UCSD-AML1 (cell line): ENCODE data around the gene GABARAPL2.
A peak's percentile ranks its signal among the peaks of the same experiment; 100 is the strongest.
"Not testable (repeated sequence)": the region's sequence is repeated elsewhere in the genome, so short reads cannot be mapped to it uniquely, and the experiment has no call there.

Source experiments
- DNase-seq: peaks from one replicate; lab custom pipeline; 2025; ENCODE audit not compliant: unreplicated experiment; lab: John Stamatoyannopoulos, UW

GABARAPL2 gene

DNA sequence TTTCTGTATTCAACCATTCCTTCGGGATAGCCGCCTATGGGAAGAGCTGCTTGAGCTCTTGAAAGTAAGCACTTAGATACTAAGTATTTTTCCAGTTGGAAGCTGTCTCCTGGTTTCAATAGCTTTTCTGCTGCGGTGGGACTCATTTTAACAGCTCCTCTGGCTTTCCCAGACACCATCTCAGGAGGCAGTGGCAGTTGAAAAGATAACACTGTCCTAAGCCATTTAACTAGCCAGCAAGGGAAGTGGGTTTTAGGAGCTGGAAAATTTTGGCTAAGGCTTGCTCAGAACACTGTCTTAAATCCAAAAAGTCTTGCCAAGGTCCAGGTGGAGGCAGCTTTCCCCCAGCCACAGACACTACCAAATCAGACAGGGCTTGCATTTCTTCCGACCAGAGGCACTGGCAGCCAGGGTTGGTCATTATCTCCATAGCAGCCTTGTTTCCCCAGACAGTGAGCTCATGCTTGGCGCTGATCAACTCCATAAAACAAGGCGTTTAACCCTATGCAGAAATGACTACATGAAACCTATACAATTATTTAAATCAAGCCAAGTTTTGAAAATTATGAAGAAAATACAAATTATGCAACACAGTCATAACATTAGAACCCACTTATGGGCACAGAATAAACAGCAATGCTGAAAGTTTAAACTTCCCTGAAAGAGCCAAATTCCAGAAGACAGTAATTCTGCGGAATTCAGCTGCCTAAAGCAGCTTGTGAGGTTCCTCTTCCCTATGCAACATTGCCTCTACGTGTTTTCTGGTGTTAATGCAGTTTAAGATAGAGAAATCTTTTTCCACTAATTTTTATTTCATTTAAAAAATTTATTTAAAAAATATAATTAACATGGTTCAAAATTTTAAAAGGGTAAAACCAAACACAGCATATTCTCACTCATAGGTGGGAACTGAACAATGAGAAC, 25.0 kb downstream of the GABARAPL2 start:
- no peak for DNase-seq

DNA sequence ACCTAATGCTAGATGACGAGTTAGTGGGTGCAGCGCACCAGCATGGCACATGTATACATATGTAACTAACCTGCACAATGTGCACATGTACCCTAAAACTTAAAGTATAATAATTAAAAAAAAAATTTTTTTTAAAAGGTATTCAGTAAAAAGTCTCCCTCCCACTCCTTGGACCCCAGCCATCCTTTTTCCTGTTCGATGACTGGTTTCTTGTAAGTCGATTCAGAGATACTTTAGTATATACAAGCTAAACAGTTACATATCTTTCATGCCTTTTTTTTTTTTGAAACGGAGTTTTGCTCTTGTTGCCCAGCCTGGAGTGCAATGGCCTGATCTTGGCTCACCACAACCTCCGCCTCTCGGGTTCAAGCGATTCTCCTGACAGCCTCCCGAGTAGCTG, 25.7 kb downstream of the GABARAPL2 start:
- DNase-seq: not testable (repeated sequence)

DNA sequence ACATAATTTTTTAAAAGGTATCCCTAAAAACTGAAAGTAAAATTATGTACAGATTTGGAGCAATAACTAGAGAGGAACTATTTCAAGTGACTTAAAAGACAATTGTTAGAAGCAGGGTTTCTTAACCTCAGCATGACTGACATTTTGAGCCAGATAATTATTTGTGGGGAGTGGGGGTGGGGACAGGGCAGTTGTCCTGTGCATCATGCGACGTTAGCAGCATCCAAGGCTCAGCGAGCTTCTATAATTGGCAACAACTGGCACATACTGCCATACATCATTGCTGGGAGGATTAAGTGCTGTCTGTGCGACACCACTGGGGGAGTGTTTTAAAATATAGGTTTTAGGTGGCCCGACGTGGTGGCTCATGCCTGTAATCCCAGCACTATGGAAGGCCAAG, 27.1 kb downstream of the GABARAPL2 start:
- no peak for DNase-seq

DNA sequence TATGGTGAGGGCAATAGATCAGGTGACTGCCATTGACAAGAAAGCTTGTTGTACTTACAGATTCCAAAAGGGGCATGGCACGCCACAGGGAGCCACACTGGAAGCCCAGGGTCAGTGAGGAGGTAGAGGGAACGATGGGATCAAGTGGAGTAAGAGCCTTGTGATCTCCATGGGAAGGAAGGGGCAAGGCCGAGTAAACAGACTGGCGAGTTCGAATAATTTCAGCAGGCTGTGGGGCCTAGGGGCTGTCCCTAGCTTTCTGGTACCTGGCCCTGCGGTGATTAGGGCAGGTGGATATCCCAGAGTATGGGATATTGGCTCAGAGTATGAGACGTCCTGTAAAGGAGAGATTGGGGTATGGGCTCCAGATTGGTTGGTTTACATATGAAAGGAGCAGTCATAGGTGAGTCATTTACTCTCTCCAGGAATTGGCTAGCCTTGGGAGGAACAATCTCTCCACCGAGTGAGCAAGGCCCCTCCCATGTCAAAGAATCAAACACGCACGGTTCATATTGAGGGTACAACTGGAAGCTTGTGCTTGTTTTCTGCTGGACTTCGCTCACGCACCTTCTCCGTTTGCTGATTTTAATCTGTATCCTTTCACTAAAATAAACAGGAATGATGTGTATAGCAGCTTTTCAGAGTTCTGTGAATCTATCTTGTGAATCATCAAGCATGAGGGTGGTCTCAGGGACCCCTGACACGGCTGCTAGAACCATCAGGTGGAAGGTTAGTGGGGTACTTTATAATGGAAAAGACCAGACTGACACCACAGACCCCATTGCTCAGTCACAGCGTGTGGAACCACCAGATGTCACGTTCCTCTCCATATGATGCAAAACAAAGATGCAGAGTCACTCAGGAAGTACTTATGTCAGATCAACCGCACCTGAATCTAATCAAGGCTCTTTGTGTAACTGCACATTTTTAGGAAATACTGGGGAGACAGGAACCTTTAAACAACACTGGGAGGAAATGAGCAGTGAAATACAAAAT, 27.9 kb downstream of the GABARAPL2 start:
- no peak for DNase-seq

DNA sequence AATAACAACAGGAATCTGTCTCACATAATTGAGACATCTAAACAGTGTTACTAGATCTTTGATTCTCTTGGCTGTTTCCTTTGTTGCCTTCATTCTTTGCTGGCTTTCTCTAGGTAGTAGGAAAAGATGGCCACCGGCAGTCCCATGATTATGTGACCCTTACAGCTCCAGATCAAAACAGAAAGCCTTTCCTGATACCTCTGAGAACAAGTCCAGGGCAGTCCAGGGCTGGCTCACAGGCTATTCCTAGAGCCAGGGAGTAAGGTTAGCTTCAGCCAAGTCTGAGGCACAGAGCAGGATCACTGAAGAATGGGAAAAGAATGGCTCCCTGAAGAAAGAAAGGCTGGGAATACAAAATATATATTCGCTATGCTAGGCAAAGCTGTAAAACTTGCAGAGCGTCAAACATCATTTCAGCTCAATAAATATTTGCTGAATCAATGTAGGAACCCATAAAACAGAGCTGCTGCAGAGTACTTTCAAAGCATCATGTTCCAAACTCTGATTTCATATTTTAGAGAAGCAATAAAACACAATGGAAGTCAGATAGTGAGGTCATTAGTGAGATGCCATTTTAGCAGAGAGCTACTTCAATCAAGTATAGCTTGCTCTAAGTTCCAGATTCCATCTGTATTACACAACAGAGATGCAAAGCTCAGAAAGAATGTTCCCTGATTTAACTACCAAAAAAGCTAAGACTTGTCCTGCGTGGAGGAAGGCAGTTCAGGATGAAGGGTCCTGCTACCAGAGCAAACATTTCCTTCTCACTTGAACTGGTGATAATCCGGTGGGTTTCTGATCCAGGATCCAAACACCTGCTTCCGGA, 33.5 kb downstream of the GABARAPL2 start:
- DNase-seq: no peak

DNA sequence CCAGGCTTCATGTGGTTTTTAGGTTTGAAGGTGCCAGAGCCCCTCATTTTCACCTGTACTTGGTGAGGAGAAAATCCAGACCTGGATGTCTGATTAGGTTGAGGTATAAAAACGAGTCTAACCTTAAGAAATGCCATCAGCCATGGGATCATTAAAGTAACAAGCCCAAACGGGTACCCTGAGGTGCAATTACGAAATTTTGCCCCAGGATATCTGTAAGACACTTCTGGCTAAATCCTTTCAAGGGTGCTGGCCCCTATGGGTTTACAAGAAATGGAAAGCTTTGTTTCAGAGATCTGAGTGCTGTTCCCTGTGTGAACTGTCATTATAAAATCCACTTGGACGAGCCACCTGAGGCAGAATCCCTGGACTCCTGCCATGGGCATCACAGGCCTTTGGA, 37.1 kb downstream of the GABARAPL2 start:
- DNase-seq: no peak

DNA sequence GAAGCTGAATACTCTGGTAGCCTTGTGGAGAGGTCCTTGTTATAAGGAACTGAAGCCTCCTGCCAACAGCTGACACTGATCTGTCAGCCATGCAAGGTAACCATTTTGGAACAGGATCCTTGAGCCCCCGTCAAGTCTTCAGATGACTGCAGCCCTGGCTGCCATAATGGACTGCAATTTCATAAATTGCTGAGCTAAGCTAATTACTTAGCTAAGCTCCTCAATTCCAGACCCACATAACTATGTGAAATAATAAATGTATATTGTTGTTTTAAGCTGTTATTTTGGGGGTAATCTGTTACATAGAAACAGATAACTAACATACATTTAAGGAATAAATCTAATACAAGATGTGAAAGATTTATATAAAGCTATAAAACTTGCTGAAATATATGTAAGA, 40.3 kb downstream of the GABARAPL2 start:
- DNase-seq: no peak

DNA sequence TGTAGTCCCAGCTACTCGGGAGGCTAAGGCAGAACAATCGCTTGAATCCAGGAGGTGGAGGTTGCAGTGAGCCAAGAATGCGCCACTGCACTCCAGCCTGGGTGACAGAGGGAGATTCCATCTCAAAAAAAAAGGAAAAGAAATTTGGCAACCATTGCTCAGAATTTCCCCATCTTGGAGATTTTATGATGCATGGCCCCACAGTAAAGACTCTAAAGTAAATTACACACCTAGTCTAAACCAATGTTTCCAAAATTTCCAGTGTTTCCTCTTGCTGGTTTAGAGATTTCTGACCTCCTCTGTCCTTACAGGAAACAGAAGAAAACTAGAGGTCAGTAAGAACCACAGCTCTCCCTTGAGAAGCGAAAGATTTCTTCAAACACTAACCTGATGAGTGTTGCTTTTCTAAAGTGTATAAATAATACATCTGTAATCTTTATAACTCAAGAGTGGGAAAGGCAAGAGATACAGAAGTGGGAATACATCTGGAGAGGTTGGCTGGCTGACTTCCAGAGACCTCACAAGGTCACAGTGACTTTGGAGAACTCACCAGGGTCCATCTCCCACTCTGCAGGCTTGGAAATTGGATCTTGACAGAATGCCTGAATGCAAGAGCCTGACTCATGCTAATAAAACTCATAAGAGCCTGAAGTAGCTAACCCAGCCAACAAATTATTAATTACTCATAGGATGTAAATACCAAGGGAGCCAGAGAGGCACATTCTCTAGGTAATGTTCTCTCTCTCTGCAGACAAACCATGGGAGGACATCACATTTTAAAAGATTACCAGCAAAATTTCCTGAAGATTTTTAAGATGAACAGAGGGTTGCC, 48.1 kb downstream of the GABARAPL2 start:
- DNase-seq: no peak

DNA sequence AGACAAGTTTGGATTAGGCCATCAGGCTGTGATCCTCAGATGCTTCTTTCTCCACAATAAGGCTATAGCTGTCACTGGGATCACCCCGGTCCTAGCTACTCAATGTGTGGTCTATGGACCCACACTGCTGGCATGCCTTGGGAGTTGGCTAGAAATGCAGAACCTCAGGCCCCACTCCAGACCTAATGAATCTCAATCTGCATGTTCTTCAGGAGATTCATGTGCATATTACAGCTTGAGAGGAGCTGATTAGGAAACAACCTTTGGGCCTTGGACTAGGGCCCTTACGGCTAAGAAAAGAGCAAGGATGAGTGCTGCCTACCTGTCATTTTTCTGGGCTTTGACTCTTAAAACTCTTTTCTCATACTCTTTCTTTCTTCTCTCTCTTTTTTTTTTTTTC, 49.4 kb downstream of the GABARAPL2 start:
- DNase-seq: no peak

DNA sequence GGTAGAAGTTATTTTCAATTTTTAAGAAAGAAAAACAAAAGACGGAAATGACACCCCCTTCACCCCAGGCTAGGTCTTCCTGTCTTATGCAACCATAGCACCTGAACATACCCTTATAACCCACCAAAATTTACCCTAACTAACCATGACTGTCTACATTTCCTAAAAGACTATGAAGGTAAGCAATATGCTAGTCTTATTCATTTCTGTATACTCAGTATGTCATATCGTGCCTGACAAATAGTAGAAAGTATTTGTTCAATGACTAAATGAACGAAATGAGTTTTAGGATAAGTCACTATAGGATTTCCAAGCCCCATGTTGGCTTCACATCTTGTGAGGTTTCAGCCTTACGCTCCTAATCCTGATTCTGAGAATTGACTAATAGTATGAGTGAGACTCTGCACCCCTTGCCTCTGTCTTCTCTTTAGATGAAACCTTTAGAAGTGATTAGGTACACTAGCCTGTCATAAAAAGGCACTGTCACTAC, 50.4 kb downstream of the GABARAPL2 start:
- DNase-seq: no peak

DNA sequence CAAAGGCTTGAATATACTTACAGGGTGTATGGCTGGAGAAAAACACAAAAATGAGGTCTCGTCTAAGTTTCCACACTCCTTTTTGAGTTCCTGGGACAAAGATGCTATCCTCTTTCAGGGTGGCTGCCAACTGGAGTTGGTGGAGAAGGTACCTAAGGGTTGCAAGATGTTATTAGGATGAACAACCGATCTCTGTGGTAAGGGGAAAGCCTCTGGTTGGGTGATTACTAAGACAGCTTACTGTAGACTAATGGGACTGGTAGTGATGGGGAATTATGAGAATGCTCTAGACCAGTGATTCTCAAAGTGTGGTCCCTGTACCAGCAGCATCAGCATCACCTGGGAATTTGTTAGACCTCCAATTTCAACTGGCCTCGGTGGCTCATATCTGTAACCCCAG, 50.9 kb downstream of the GABARAPL2 start:
- no peak for DNase-seq

DNA sequence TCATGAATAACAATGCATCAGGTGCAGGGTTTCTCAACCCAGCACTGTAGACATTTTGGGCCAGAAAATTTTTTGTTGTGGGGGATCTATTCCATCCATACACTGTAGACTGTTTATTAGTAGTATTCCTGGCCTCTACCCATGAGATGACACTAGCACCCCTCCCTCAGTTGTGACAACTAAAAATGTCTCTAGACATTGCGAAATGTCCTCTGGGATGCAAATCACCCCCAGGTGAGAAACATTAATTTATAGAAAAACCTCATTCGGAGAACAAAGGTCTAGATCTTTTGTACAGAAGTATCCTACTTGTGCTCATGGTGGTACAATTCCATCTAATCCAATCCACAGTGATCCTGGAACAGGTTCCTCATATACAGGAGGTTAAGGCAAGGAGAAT, 52.6 kb downstream of the GABARAPL2 start:
- DNase-seq: no peak

DNA sequence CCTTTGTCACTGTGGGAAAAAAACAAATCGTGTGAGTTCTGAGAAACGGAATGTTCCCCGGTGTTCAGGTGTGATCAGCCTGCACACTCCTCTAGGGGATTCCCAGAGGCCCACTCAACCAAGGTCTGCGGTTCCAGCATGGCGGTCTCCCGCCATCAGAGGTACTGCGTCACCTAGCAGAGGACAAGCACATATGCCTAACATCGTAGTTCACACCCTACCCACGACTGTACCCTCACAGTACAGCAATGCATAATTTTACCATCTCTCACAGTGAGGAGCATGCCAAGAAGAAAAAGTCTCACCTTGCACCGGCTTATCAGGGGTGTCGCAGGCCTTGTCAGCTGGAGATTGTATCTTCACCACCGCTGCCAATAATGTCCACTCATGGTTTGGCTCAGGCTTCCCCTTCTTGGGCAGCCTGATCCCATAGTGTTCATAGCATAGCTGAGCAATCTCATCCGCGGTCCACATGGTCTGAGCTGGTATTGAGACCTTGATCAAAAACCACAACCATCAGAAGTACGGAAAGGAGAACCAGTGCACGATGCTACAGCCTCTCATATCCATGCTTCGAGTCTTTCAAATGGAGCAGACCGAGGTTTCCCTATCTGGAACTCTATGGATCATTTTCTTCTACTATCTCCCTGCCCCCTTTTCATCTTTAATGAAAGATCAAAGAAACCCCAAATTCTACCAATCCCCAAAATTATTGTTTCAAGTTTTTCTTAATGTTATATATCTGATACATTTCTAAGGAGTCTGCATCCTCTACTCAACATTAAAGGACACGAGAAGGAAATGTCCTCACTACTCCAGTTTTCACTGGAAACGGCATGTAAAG, 54.4 kb downstream of the GABARAPL2 start:
- no peak for DNase-seq

DNA sequence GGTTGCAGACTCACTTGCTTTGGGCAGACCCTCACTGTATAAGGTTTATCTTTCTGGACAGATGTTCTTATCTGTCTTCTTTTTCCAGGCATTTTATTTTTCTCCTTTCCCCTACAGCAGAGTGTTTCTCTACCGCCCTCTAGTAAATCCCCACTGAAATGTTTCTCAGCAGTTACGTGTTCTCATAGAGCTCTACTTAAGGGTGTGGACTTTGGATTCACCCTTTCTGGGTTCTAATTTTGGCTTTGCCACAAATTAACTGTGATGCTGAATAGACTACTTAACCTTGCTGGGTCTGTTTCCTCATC, 54.9 kb downstream of the GABARAPL2 start:
- DNase-seq: no peak

DNA sequence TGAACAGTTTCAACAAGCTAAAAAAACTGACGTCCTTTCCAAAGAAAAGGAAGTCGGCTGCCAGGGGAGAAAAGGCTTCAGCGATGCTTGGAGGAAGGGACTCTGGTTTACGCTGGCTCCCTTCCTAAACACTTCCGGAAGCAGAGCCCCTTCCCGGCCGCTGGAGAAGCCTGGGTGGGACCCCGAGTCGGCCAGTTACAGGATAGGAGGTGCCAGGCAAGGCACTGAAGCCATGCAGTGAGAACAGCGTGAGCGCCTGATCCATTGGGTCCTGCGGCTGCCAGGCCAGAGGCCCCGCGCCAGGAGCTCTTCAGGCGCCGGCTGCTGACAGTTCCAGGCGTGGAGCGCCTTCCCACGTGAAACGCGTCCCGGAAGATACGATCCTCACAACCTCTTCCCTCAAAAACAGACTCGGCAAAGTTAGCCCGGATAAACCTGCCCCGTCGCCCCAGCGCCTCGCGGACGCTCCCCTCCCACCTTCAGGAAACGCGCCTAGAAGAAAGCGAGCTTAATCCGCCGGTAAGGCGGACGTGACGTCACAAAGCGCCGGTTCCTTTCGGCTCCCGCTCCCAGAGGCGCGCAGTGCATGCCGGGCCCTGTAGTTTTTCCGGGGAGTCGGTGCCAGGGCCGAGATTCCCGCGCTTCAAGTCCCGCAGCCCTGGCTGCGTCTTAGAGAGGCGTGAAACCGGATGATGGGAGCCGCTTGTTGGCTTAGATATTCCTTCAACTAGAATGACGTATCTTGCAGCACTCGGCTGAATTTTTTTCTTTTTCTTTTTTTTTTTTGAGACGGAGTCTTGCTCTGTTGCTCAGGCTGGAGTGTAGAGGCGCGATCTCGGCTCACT, 56.8 kb downstream of the GABARAPL2 start, which contains the start of gene ADAT1:
TSS of gene ADAT1 (minus strand) at position 521 of the 845 bp plus-strand sequence. CDS start 2,482 bp downstream, outside the sequence.
- peak; percentile 95 for DNase-seq

DNA sequence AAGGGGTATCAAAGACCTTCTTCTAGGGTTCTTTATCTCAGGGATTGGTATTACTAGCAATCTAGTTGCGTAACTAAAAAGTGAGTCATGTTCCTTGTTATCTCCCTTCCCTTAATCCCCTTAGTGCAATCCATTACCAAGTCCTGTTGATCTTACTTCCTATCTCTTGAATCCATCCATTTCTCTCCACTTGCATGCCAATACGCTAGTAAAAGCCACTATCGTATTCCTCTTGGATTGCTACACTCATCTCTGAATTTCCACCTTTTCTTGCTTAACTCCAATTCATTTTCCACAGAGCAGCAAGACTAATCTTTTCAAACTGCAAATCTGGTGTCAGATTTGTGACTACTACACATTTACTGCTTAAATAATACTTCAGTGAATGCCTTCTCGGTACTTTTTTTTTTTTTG, 58.7 kb downstream of the GABARAPL2 start:
- DNase-seq: no peak

DNA sequence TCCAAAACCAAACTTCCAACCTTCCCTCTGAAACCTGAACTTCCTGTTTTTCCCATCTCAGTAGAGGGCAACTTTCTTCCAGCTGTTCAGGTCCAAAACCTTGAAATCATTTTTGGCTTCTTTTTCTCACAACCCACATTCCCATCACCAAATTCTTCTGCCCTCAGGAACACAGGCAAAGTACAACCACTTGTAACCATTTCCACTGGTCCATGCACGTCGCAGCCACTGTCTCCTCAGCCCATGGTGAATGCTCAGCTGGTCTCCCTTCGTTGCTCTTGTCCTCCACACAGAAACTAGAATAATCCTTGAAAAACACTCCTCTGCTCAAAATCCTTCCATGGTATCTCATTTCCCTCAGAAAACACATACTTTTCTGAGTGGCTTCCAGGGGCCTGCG, 60.6 kb downstream of the GABARAPL2 start:
- DNase-seq: no peak
